Mesendoderm (in vitro differentiated cells): ENCODE measurements around the gene CADPS2.

Source experiments
- DNase-seq: peaks from one replicate; pipeline ENCODE4 v3.0.0; 2013
- H2AK5ac ChIP-seq: 2 replicates; pipeline ENCODE4 v1.6.1; 2013; ENCODE audit warnings: low read length, inconsistent platforms
- H2BK120ac ChIP-seq: 2 replicates; pipeline ENCODE4 v1.6.1; 2013; ENCODE audit warnings: low read depth, mild to moderate bottlenecking, low read length, moderate library complexity, mixed read lengths
- H2BK15ac ChIP-seq: replicated peaks from 2 replicates; pipeline ENCODE4 v1.6.1; 2013; ENCODE audit warnings: low read depth, mild to moderate bottlenecking, moderate library complexity
- H2BK5ac ChIP-seq: 2 replicates; pipeline ENCODE4 v1.6.1; 2013; ENCODE audit warnings: low read length, inconsistent platforms
- H3K18ac ChIP-seq: 2 replicates; pipeline ENCODE4 v1.6.1; 2013; ENCODE audit warnings: mild to moderate bottlenecking, low read length, mixed read lengths
- H3K23ac ChIP-seq: one replicate; pipeline ENCODE4 v1.6.1; 2013; ENCODE audit warnings: low read length
- H3K27ac ChIP-seq: 2 replicates; pipeline ENCODE4 v1.5.1; 2013; ENCODE audit warnings: low read depth, mild to moderate bottlenecking, inconsistent platforms, low read length, moderate library complexity
- H3K27me3 ChIP-seq: 2 replicates; pipeline ENCODE4 v1.6.1; 2013; ENCODE audit warnings: low read length, control low read depth, mild to moderate bottlenecking, inconsistent platforms; ENCODE audit not compliant: insufficient read depth, poor library complexity
- H3K36me3 ChIP-seq: 2 replicates; pipeline ENCODE4 v1.6.1; 2013; ENCODE audit warnings: low read length, inconsistent platforms; ENCODE audit not compliant: control insufficient read depth, insufficient read depth
- H3K4ac ChIP-seq: one replicate; pipeline ENCODE4 v1.6.1; 2013; ENCODE audit warnings: low read depth, mild to moderate bottlenecking, low read length, moderate library complexity
- H3K4me1 ChIP-seq: 2 replicates; pipeline ENCODE4 v1.6.1; 2013; ENCODE audit warnings: low read depth, low read length, inconsistent platforms; ENCODE audit not compliant: control insufficient read depth
- H3K4me2 ChIP-seq: 2 replicates; pipeline ENCODE4 v1.6.1; 2013; ENCODE audit warnings: low read length
- H3K4me3 ChIP-seq: 2 replicates; pipeline ENCODE4 v1.5.1; 2013; ENCODE audit warnings: mild to moderate bottlenecking, low read length
- H3K56ac ChIP-seq: one replicate; pipeline ENCODE4 v1.6.1; 2013; ENCODE audit warnings: low read length
- H3K79me1 ChIP-seq: 2 replicates; pipeline ENCODE4 v1.6.1; 2013; ENCODE audit warnings: low read length, inconsistent platforms
- H3K79me2 ChIP-seq: 2 replicates; pipeline ENCODE4 v1.6.1; 2013; ENCODE audit warnings: mild to moderate bottlenecking, low read length; ENCODE audit not compliant: control insufficient read depth, insufficient read depth
- H3K9ac ChIP-seq: 2 replicates; pipeline ENCODE4 v1.6.1; 2013; ENCODE audit warnings: low read length, inconsistent platforms
- H4K5ac ChIP-seq: one replicate; pipeline ENCODE4 v1.6.1; 2013; ENCODE audit warnings: low read length
- H4K8ac ChIP-seq: one replicate; pipeline ENCODE4 v1.6.1; 2013; ENCODE audit warnings: low read depth, mild to moderate bottlenecking, control low read depth, low read length, moderate library complexity
- WGBS: extraction: QIAGEN DNeasy Blood & Tissue Kit; methylation state at CpG from one replicate; pipeline ENCODE4 v1.1.7; 2013; ENCODE audit warnings: low lambda C conversion rate, missing lambda C conversion rate; ENCODE audit not compliant: insufficient coverage; ENCODE audit errors: extremely low coverage; 5-methylcytosine and 5-hydroxymethylcytosine counted together

Gene CADPS2

GRCh38 chr7:122726881-122727280, 159.4 kb downstream of the CADPS2 start:
- no peak for DNase-seq
- WGBS = no CpG with 5 or more reads among the region's 2 CpGs
- no peak overlapping the region for H4K5ac ChIP-seq
- H3K4me1 ChIP-seq = no peaks in the 10 kb centered on the region
- H3K56ac ChIP-seq = no peak overlapping the region
- no peaks in the 10 kb centered on the region for H3K27me3 ChIP-seq
- no peak overlapping the region for H3K23ac ChIP-seq
- no peak overlapping the region for H4K8ac ChIP-seq
- H3K27ac ChIP-seq = no peak overlapping the region
- H3K36me3 ChIP-seq = no peaks in the 10 kb centered on the region
- no peak overlapping the region for H3K9ac ChIP-seq
- no peaks in the 10 kb centered on the region for H3K79me1 ChIP-seq
- no peak overlapping the region for H3K4me3 ChIP-seq
- no peak overlapping the region for H2BK15ac ChIP-seq
- no peak overlapping the region for H3K4me2 ChIP-seq
- H2BK5ac ChIP-seq = no peak overlapping the region
- H2AK5ac ChIP-seq = no peak overlapping the region
- H3K18ac ChIP-seq = no peak overlapping the region
- no peaks in the 10 kb centered on the region for H3K79me2 ChIP-seq
- no peak overlapping the region for H3K4ac ChIP-seq
- no peak overlapping the region for H2BK120ac ChIP-seq

DNA sequence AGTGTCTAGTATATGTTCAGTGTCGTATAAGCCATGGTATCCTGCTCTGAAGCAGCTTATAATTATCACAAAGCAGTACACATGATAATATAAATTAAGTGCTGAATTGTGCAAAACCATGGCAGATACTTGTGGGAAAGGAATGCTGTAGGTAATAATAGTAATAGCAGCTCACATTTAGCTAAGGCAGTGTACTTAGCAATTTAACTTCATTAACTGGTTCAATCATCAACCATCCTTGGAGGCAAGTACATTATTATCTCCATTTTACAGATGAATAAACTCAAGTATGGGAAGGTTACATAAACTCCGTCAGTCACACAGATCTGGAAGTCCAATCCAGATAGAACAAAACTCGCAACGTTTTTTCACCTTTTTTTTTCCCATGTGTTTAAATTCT, 161.9 kb downstream of the CADPS2 start:
- Histone ChIP-seq H3K79me2 (no peaks in the 10 kb centered on the region), H3K56ac (no peak overlapping the region), H2BK120ac (no peak overlapping the region), H4K5ac (no peak overlapping the region), H3K36me3 (no peaks in the 10 kb centered on the region), H3K9ac (no peak overlapping the region), H2AK5ac (no peak overlapping the region), H3K79me1 (no peaks in the 10 kb centered on the region), H3K4me3 (no peak overlapping the region), H4K8ac (no peak overlapping the region), H3K27me3 (no peaks in the 10 kb centered on the region), H3K4ac (no peak overlapping the region), H3K18ac (no peak overlapping the region), H3K4me2 (no peak overlapping the region), H2BK5ac (no peak overlapping the region), H3K27ac (no peak overlapping the region), H2BK15ac (no peak overlapping the region), H3K23ac (no peak overlapping the region), H3K4me1 (no peaks in the 10 kb centered on the region)
- no peak for DNase-seq
- no CpG with 5 or more reads among the region's 4 CpGs for WGBS

- no peak for DNase-seq
- Histone ChIP-seq H3K18ac (no peak overlapping the region), H3K36me3 (no peaks in the 10 kb centered on the region), H3K4me2 (no peak overlapping the region), H3K23ac (no peak overlapping the region), H3K56ac (no peak overlapping the region), H3K4me3 (no peak overlapping the region), H3K79me2 (no peaks in the 10 kb centered on the region), H4K5ac (no peak overlapping the region), H2AK5ac (no peak overlapping the region), H3K4me1 (no peaks in the 10 kb centered on the region), H2BK15ac (no peak overlapping the region), H3K4ac (no peak overlapping the region), H3K9ac (no peak overlapping the region), H3K79me1 (no peaks in the 10 kb centered on the region), H2BK120ac (no peak overlapping the region), H2BK5ac (no peak overlapping the region), H4K8ac (no peak overlapping the region), H3K27me3 (no peaks in the 10 kb centered on the region), H3K27ac (no peak overlapping the region)
- WGBS = no CpG with 5 or more reads among the region's 4 CpGs
Measured at GRCh38 chr7:122719010-122719578, 167.2 kb downstream of the CADPS2 start.

DNA sequence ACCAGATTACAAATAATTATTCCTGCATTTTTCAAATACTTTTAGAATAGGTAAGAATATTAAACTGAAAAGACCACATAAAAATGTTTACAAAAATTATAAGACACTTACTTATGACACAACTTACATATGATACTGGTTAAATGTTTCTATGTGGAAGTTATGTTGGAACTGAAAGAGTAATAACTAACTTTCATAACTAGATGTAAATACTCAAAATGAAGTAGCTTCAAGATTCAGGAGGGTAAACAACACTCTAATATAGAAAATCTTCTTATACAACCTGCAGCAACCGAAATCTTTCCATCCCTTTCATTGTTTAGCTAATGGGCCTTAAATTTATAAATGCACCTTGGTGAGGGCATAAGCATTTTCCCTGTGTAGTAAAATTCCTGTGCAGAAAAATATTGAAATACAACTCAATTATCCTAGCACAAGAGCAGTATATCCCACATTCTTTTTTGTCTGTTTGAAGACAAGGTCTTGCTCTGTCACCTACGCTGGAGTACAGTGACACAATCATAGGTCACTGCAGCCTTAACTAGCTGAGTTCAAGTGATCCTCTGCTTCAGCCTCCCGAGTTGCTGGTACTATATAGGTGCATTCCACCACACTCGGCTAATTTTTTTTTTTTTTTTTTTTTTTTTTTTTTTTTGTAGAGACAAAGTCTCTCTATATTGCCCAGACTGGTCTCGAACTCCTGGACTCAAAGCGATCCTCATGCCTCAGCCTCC, 168.7 kb downstream of the CADPS2 start:
- Histone ChIP-seq H3K4ac (no peak overlapping the region), H3K9ac (no peak overlapping the region), H2BK15ac (no peak overlapping the region), H3K79me1 (no peaks in the 10 kb centered on the region), H4K8ac (no peak overlapping the region), H3K27me3 (no peaks in the 10 kb centered on the region), H3K18ac (no peak overlapping the region), H3K4me1 (no peaks in the 10 kb centered on the region), H3K79me2 (no peaks in the 10 kb centered on the region), H3K27ac (no peak overlapping the region), H3K23ac (no peak overlapping the region), H2AK5ac (no peak overlapping the region), H3K4me3 (no peak overlapping the region), H4K5ac (no peak overlapping the region), H3K4me2 (no peak overlapping the region), H2BK5ac (no peak overlapping the region), H3K36me3 (no peaks in the 10 kb centered on the region), H3K56ac (no peak overlapping the region), H2BK120ac (no peak overlapping the region)
- WGBS = no CpG with 5 or more reads among the region's 6 CpGs
- DNase-seq = no peak

DNA sequence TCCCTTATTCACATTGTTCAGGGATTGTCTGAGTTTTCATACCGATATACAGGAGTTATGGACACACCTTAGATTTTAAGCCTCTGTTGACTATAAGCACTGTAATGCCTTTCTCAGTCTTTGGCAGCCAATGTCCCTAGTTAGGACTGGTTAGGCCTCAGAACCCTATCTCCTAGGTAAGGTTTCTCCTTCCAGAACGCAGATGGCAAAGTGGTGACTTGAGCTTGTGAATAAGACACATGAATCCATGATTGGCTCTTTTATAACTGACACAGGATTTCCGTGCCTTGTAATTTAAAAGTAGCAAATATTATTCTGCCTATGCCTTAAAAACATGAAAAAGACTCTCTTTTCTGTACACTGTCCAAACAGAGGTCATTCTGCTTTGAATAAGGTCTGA, 171.1 kb downstream of the CADPS2 start:
- H3K27ac ChIP-seq = no peak overlapping the region
- no peak overlapping the region for H3K9ac ChIP-seq
- no peak overlapping the region for H3K4ac ChIP-seq

GRCh38 chr7:122710916-122711315, 175.3 kb downstream of the CADPS2 start:
- Histone ChIP-seq H3K36me3 (no peaks in the 10 kb centered on the region), H4K8ac (no peak overlapping the region), H3K4me3 (no peak overlapping the region), H3K79me2 (no peaks in the 10 kb centered on the region), H3K9ac (no peak overlapping the region), H3K27ac (no peak overlapping the region), H3K4me2 (no peak overlapping the region), H3K4me1 (no peaks in the 10 kb centered on the region), H2BK120ac (no peak overlapping the region), H3K18ac (no peak overlapping the region), H2BK5ac (no peak overlapping the region), H2AK5ac (no peak overlapping the region), H3K23ac (no peak overlapping the region), H3K27me3 (no peaks in the 10 kb centered on the region), H4K5ac (no peak overlapping the region), H3K4ac (no peak overlapping the region), H3K56ac (no peak overlapping the region), H2BK15ac (no peak overlapping the region), H3K79me1 (no peaks in the 10 kb centered on the region)
- no CpG with 5 or more reads among the region's 1 CpG for WGBS
- DNase-seq = no peak

More for the DNA sequence above, 171.1 kb downstream of the CADPS2 start:
- Histone ChIP-seq H2AK5ac (no peak overlapping the region), H2BK120ac (no peak overlapping the region), H3K4me1 (no peaks in the 10 kb centered on the region), H2BK15ac (no peak overlapping the region), H3K56ac (no peak overlapping the region), H3K18ac (no peak overlapping the region), H3K4me3 (no peak overlapping the region), H3K4me2 (no peak overlapping the region), H2BK5ac (no peak overlapping the region), H3K79me1 (no peaks in the 10 kb centered on the region), H4K8ac (no peak overlapping the region), H3K27me3 (no peaks in the 10 kb centered on the region), H4K5ac (no peak overlapping the region), H3K23ac (no peak overlapping the region), H3K36me3 (no peaks in the 10 kb centered on the region), H3K79me2 (no peaks in the 10 kb centered on the region)
- WGBS = no CpG with 5 or more reads among the region's 3 CpGs
- DNase-seq = no peak
